Spleen (tissue), 11 donors: ENCODE data around the gene PARD3. TPM values are rescaled to one million over a fixed set of nuclear protein-coding genes. Genes with fewer than 3 reads are reported as not detected.

Experiments used
- DNase-seq: peaks from one replicate; pipeline ENCODE4 v3.0.0-alpha.2; 2020
- H3K27ac ChIP-seq, 8 donors: fragments of 200-600 bp; sonication (generic) in 7 of 8; 1 replicate in 4 of 8; 2 replicates in 4 of 8; pipeline versions ENCODE4 v1.5.0 to v1.8.0; 2016 to 2021; ENCODE audit warnings: inconsistent platforms in 4 of 8, mild to moderate bottlenecking in 4 of 8, moderate library complexity in 1 of 8
- H3K27me3 ChIP-seq, 7 donors: fragments of 200-600 bp; sonication (generic) in 6 of 7; replicated peaks in 1 of 7; 1 replicate in 4 of 7; 2 replicates in 3 of 7; pipeline versions ENCODE4 v1.5.0 to v1.8.0; 2016 to 2021; ENCODE audit warnings: inconsistent platforms in 3 of 7, mild to moderate bottlenecking in 1 of 7
- H3K36me3 ChIP-seq, 6 donors: fragments of 200-600 bp; sonication (generic) in 5 of 6; 1 replicate in 4 of 6; 2 replicates in 2 of 6; pipeline versions ENCODE4 v1.5.0 to v1.8.0; 2016 to 2021; ENCODE audit warnings: inconsistent platforms in 2 of 6
- H3K4me1 ChIP-seq, 6 donors: fragments of 200-600 bp; sonication (generic) in 5 of 6; 1 replicate in 3 of 6; 2 replicates in 3 of 6; pipeline versions ENCODE4 v1.5.0 to v1.8.0; 2016 to 2021; ENCODE audit warnings: inconsistent platforms in 3 of 6
- H3K4me3 ChIP-seq, 8 donors: fragments of 200-600 bp; sonication (generic) in 7 of 8; 1 replicate in 4 of 8; 2 replicates in 4 of 8; pipeline versions ENCODE4 v1.5.0 to v1.8.0; 2016 to 2021; ENCODE audit warnings: inconsistent platforms in 4 of 8, mild to moderate bottlenecking in 4 of 8, moderate library complexity in 2 of 8
- H3K9me3 ChIP-seq, 8 donors: fragments of 200-600 bp; sonication (generic) in 7 of 8; 1 replicate in 4 of 8; 2 replicates in 4 of 8; pipeline versions ENCODE4 v1.5.0 to v1.8.0; 2016 to 2021; ENCODE audit warnings: inconsistent platforms in 4 of 8
- POLR2A ChIP-seq, 3 donors: fragments of 450-650 bp; IDR thresholded peaks; one replicate each; pipeline ENCODE4 v1.5.1; 2017; ENCODE audit warnings: antibody characterized with exemption in 3 of 3, mild to moderate bottlenecking in 1 of 3
- POLR2AphosphoS5 ChIP-seq, 3 donors: sonication (generic); formaldehyde crosslinking; IDR thresholded peaks; one replicate each; pipeline ENCODE4 v1.5.1; 2017; ENCODE audit warnings: antibody characterized with exemption in 3 of 3
- WGBS, 5 donors: extraction: QIAGEN DNeasy Blood & Tissue Kit in 3 of 5; methylation state at CpG; one replicate each; pipeline versions ENCODE4 v1.1.5 to v1.1.7; 2013 to 2018; 5-methylcytosine and 5-hydroxymethylcytosine counted together
- intact Hi-C: fragments of 100-400 bp; cut with DNase I; formaldehyde crosslinking; loops from one replicate; pipeline ENCODE4 v1.15.0; 2023; ENCODE audit warnings: low total_unique reads
- polyA plus RNA-seq, 3 donors: library from polyadenylated mRNA; stranded (reverse); fragments of 200-250 nt; gene quantifications; one replicate each; pipeline ENCODE4 v1.2.1, GENCODE V29; 2013
- total RNA-seq, 7 donors: library from RNA; depleted of rRNA in 3 of 7; stranded (reverse); fragments of >200 nt in 3 of 7; fragmentation: NEBNext Ultra II Directional in 4 of 7; extraction: Animal tissue kit (Norgen Biotek cat#: 25700) in 4 of 7; gene quantifications; one replicate each; pipeline versions ENCODE4 v1.1.0 to v1.2.1, GENCODE V29; 2016 to 2021
- TF ChIP-seq, protein P1 (sequence below), 11 experiments: fragments of 200-600 bp in 7 of 11; fragments of 450-650 bp in 4 of 11; sonication (generic) in 4 of 11; IDR thresholded peaks in 8 of 11; conservative IDR thresholded peaks in 3 of 11; 1 replicate in 7 of 11; 2 replicates in 4 of 11; pipeline versions ENCODE4 v1.4.0 to v1.8.0; 2016 to 2021; ENCODE audit warnings: antibody characterized with exemption in 11 of 11, inconsistent platforms in 4 of 11, mild to moderate bottlenecking in 1 of 11
- donor health status: healthy with polysubstance abuse.
- donor health status: DM: no; HTN: no; CAD: no; lungs with moderate emphysema.
- donor health status: DM: no; HTN: no; CAD: no.
- donor health status: Bipolar disorder and iron deficiency.
- donor health status: healthy.
- donor health status: DM: no; HTN: no; CAD: no.
- donor health status: DM: yes; HTN: yes; CAD: no.

Gene PARD3
- total and polyA plus RNA-seq, 10 donors: 2.8 to 18.9 (median 10.8) TPM

DNA sequence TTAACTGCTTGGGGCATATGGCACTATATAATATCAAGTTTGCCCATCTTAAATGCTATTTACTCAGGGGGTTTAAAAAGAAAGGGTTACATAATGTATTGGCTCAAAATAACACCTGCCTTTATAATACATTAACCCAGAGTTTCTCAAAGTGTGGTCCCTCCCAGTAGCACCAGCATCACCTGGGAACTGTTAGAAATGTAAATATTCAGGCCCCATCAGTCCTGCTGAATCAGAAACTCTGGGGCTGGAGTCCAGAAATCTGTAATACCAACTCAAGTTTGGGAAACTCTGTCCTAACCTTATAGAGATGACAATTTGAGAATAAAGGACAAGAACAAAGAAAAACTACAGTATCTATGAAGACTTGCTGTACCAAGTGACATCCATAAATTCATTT lies 270.7 kb downstream of the PARD3 start:
- intact Hi-C loops: no loop called here

DNA sequence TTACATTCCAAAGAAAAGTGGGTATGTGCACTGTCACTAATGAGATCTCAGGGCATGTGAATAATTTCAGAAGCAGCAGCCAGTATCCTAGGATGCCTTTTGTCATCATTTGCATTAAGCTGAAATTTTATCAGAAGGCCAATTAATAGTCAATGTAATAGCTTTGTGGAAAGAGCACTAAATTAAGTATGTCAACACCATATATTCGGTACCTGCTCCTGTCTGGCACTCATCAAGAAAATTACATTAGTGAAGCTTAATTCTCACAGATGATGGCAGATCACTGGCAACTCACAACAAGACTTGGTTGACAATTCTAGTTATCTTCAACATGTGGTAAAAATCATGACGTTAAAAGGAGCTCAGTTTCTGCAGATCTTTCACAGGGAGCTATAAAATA lies 271.4 kb downstream of the PARD3 start:
- TF ChIP-seq POLR2A (IDR thresholded peaks at IDR 0.05) (no peak), POLR2AphosphoS5 (IDR thresholded peaks at IDR 0.05) (no peak)
- TF ChIP-seq, protein P1, sequence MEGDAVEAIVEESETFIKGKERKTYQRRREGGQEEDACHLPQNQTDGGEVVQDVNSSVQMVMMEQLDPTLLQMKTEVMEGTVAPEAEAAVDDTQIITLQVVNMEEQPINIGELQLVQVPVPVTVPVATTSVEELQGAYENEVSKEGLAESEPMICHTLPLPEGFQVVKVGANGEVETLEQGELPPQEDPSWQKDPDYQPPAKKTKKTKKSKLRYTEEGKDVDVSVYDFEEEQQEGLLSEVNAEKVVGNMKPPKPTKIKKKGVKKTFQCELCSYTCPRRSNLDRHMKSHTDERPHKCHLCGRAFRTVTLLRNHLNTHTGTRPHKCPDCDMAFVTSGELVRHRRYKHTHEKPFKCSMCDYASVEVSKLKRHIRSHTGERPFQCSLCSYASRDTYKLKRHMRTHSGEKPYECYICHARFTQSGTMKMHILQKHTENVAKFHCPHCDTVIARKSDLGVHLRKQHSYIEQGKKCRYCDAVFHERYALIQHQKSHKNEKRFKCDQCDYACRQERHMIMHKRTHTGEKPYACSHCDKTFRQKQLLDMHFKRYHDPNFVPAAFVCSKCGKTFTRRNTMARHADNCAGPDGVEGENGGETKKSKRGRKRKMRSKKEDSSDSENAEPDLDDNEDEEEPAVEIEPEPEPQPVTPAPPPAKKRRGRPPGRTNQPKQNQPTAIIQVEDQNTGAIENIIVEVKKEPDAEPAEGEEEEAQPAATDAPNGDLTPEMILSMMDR (IDR thresholded peaks at IDR 0.05 in 8 of 11, conservative IDR thresholded peaks at IDR 0.05 in 3 of 11): no peak
- H3K4me3 ChIP-seq: no peak overlapping the region
- no peak overlapping the region for H3K27ac ChIP-seq
- H3K27me3 ChIP-seq: no peaks in the 10 kb centered on the region
- 81 to 95% (median 87%) methylated on average over 2 of the region's 2 CpGs for WGBS, 5 donors
- DNase-seq: no peak
- peaks cover 0 to 8% (median 2%) of the 10 kb centered on the region in 6 donors for H3K4me1 ChIP-seq
- no peaks in the 10 kb centered on the region for H3K9me3 ChIP-seq
- intact Hi-C loops: no loop called here
- H3K36me3 ChIP-seq: no peaks in the 10 kb centered on the region

More for the DNA sequence above, 270.7 kb downstream of the PARD3 start:
- H3K4me1 ChIP-seq: peaks cover 0 to 6% (median 0%) of the 10 kb centered on the region in 6 donors
- no peaks in the 10 kb centered on the region for H3K27me3 ChIP-seq
- no peak overlapping the region for H3K27ac ChIP-seq
- no peak for DNase-seq
- no peaks in the 10 kb centered on the region for H3K9me3 ChIP-seq
- H3K36me3 ChIP-seq: no peaks in the 10 kb centered on the region
- TF ChIP-seq POLR2AphosphoS5 (IDR thresholded peaks at IDR 0.05) (no peak), POLR2A (IDR thresholded peaks at IDR 0.05) (no peak)
- TF ChIP-seq, protein P1 (IDR thresholded peaks at IDR 0.05 in 8 of 11, conservative IDR thresholded peaks at IDR 0.05 in 3 of 11): no peak
- no peak overlapping the region for H3K4me3 ChIP-seq

DNA sequence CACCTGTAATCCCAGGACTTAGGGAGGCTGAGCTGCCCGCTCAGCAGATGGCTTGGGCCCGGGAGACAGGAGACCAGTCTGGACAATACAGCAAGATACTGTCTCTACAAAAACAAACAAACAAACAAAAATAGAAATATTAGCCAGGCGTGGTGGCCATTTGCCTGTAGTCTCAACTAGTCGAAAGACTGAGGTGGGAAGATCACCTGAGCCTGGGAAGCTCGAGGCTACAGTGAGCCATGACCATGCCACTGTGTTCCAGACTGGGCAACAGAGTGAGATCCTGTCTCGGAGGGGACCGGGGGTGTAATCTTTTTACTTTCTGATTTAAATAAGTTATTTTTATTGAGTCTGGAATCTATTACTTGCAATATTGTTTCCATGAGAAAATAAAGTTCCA lies 274.6 kb downstream of the PARD3 start:
- peak overlapping the region in 3 of 8 donors; percentile 74 to 79 (median 75) for H3K27ac ChIP-seq
- WGBS, 5 donors: 88 to 93% (median 91%) methylated on average over 7 of the region's 7 CpGs
- H3K9me3 ChIP-seq: no peaks in the 10 kb centered on the region
- H3K4me1 ChIP-seq: peaks cover 0 to 15% (median 10%) of the 10 kb centered on the region in 6 donors
- H3K36me3 ChIP-seq: no peaks in the 10 kb centered on the region
- intact Hi-C loops: no loop called here
- DNase-seq: no peak
- H3K27me3 ChIP-seq: no peaks in the 10 kb centered on the region
- TF ChIP-seq, protein P1 (IDR thresholded peaks at IDR 0.05 in 8 of 11, conservative IDR thresholded peaks at IDR 0.05 in 3 of 11): no peak
- TF ChIP-seq POLR2A (IDR thresholded peaks at IDR 0.05) (no peak), POLR2AphosphoS5 (IDR thresholded peaks at IDR 0.05) (no peak)
- no peak overlapping the region for H3K4me3 ChIP-seq

DNA sequence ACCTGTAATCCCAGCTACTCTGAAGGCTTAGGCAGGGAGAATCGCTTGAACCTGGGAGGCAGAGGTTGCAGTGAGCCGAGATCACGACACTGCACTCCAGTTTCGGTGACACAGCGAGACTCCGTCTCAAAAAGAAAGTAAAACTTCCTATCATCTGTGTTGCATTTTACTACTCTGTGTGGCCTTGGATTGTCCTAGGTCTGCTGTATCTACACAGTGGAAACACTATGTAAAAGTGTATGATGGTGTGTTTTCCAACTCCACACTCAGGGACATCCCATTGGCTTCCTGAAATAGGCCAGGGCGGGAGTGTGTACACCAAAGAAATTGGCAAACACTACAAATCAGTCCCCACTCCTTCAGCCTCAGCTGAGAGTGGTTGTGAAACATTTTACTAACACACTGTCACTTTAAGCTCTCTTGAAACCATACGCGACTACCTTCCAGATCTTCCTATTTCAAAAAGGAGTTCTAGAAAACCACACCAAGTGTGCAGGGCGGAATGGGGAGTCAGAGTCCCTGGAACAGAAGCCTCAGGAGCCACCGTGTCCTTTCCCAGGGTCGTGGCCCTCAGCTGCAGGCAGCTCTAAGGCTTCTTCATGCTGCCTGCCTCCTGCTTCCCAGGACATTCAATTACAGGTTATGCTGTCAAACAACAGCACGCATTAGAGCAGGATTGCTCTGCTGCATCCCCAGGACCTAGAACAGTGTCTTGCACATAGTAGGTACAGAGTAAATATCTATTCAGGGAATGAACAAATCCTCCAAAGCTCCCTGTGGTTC lies 275.4 kb downstream of the PARD3 start:
- TF ChIP-seq POLR2AphosphoS5 (IDR thresholded peaks at IDR 0.05): peak in 1 of 3 donors; percentile 33
- TF ChIP-seq, protein P1 (IDR thresholded peaks at IDR 0.05 in 8 of 11, conservative IDR thresholded peaks at IDR 0.05 in 3 of 11): no peak
- no peak for TF ChIP-seq POLR2A (IDR thresholded peaks at IDR 0.05)
- no peak for DNase-seq
- intact Hi-C loops: no loop called here
- Histone ChIP-seq H3K27ac (peak overlapping the region in 7 of 8 donors; percentile 39 to 79 (median 74)), H3K9me3 (no peaks in the 10 kb centered on the region), H3K4me3 (peak overlapping the region in 7 of 8 donors; percentile 8 to 59 (median 17)), H3K36me3 (no peaks in the 10 kb centered on the region), H3K4me1 (peaks cover 0 to 15% (median 10%) of the 10 kb centered on the region in 6 donors), H3K27me3 (no peaks in the 10 kb centered on the region)
- WGBS, 5 donors: 48 to 75% (median 67%) methylated on average over 13 of the region's 13 CpGs
